Osteoblast (primary cell): Measurements from ENCODE around the gene OR10Z1. TPM values are rescaled to one million over a fixed set of nuclear protein-coding genes. Genes with fewer than 3 reads are reported as not detected.

Experiments used
- DNase-seq: peaks from one replicate; pipeline ENCODE4 v3.0.0; 2011; ENCODE audit warnings: low spot score, mixed read lengths; ENCODE audit not compliant: insufficient read length; ENCODE audit errors: missing footprints
- H2AFZ ChIP-seq: 2 replicates; pipeline ENCODE4 v1.6.0; 2011; ENCODE audit warnings: mild to moderate bottlenecking, low read length
- H3K27ac ChIP-seq: 2 replicates; pipeline ENCODE4 v1.5.1; 2011; ENCODE audit warnings: mild to moderate bottlenecking, low read depth, low read length, moderate library complexity
- H3K27me3 ChIP-seq: 2 replicates; pipeline ENCODE4 v1.6.0; 2012; ENCODE audit warnings: mild to moderate bottlenecking, control low read depth, inconsistent platforms, low read length, moderate library complexity; ENCODE audit not compliant: insufficient read depth
- H3K36me3 ChIP-seq: 2 replicates; pipeline ENCODE4 v1.5.1; 2011; ENCODE audit warnings: mild to moderate bottlenecking, low read length, control low read depth, moderate library complexity; ENCODE audit not compliant: insufficient read depth
- H3K4me1 ChIP-seq: 2 replicates; pipeline ENCODE4 v1.5.1; 2011; ENCODE audit warnings: mild to moderate bottlenecking, low read length, control low read depth, moderate library complexity; ENCODE audit not compliant: insufficient read depth
- H3K4me2 ChIP-seq: 2 replicates; pipeline ENCODE4 v1.6.0; 2011; ENCODE audit warnings: mild to moderate bottlenecking, low read length; ENCODE audit not compliant: insufficient read depth
- H3K4me3 ChIP-seq: fragments of 200-600 bp; sonication (generic); 3 replicates; pipeline ENCODE4 v1.5.1; 2012; ENCODE audit warnings: mild to moderate bottlenecking, low read length, inconsistent platforms; ENCODE audit not compliant: insufficient read depth
- H3K79me2 ChIP-seq: 2 replicates; pipeline ENCODE4 v1.6.0; 2012; ENCODE audit warnings: mild to moderate bottlenecking, low read length, control low read depth, inconsistent platforms; ENCODE audit not compliant: insufficient read depth
- H3K9me3 ChIP-seq: 2 replicates; pipeline ENCODE4 v1.5.1; 2011; ENCODE audit warnings: low read depth, low read length, control low read depth
- H4K20me1 ChIP-seq: 2 replicates; pipeline ENCODE4 v1.6.0; 2012; ENCODE audit warnings: mild to moderate bottlenecking, low read length, control low read depth; ENCODE audit not compliant: insufficient read depth
- total RNA-seq: library from RNA; depleted of rRNA; stranded (reverse); fragments of >200 nt; gene quantifications from 2 replicates; pipeline ENCODE4 v1.2.3, GENCODE V29; 2012
- TF ChIP-seq, protein P1 (sequence below): IDR thresholded peaks from 2 replicates; pipeline ENCODE4 v1.5.1; 2011; ENCODE audit warnings: mild to moderate bottlenecking, low read depth, low read length, moderate library complexity; ENCODE audit errors: extremely low read depth

The OR10Z1 gene
- total RNA-seq, 1 donor = not detected

DNA sequence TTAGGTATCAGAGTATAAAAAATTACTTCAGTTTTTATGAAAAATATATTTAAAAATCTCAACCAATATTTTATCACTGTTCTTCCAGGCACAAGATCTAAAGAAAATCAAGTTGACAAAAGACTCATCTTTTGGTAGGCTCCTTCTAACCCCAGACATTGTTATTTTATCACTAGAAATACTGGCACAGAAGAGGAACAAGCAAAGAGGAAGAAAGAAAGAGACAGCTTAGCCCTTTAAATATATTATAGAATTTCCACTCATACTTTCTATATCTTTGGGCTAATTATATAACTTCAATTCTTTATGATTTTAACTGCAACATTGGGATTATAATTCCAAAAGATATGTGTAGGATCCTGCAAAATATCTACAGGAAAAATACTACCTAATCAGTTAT is 49.0 kb downstream of the OR10Z1 start:
- Histone ChIP-seq H3K4me2 (no peak overlapping the region), H3K4me3 (no peak overlapping the region), H4K20me1 (no peaks in the 10 kb centered on the region), H3K79me2 (no peaks in the 10 kb centered on the region), H3K27ac (no peak overlapping the region), H3K27me3 (no peaks in the 10 kb centered on the region), H2AFZ (no peak overlapping the region), H3K4me1 (no peaks in the 10 kb centered on the region), H3K36me3 (no peaks in the 10 kb centered on the region), H3K9me3 (no peaks in the 10 kb centered on the region)
- TF ChIP-seq, protein P1, sequence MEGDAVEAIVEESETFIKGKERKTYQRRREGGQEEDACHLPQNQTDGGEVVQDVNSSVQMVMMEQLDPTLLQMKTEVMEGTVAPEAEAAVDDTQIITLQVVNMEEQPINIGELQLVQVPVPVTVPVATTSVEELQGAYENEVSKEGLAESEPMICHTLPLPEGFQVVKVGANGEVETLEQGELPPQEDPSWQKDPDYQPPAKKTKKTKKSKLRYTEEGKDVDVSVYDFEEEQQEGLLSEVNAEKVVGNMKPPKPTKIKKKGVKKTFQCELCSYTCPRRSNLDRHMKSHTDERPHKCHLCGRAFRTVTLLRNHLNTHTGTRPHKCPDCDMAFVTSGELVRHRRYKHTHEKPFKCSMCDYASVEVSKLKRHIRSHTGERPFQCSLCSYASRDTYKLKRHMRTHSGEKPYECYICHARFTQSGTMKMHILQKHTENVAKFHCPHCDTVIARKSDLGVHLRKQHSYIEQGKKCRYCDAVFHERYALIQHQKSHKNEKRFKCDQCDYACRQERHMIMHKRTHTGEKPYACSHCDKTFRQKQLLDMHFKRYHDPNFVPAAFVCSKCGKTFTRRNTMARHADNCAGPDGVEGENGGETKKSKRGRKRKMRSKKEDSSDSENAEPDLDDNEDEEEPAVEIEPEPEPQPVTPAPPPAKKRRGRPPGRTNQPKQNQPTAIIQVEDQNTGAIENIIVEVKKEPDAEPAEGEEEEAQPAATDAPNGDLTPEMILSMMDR = no peak
- no peak for DNase-seq

DNA sequence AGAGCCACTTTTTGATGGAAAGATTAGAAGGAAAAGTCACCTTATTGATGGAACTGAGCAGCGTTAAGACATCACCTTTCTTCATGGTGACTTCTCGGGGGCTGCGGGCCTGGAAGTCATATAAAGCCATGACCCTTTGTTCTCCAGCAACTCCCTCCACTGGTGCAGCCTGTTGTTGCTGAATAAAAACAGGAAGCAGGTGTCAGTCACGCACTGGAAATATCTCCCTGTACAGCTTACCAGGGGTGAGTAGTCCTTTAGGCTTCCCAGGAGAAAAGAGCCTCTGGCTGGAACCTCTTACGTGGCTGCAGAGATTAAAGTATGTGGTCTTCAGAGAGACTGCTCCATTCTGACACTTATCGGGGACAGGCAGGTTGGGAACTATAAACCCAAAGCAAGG is 49.5 kb downstream of the OR10Z1 start:
- TF ChIP-seq, protein P1 = no peak

More for the DNA sequence above, 49.5 kb downstream of the OR10Z1 start:
- no peaks in the 10 kb centered on the region for H3K9me3 ChIP-seq
- H4K20me1 ChIP-seq = no peaks in the 10 kb centered on the region
- no peak overlapping the region for H3K4me2 ChIP-seq
- H3K27me3 ChIP-seq = no peaks in the 10 kb centered on the region
- H3K4me1 ChIP-seq = no peaks in the 10 kb centered on the region
- no peak overlapping the region for H3K27ac ChIP-seq
- DNase-seq = no peak
- H2AFZ ChIP-seq = no peak overlapping the region
- H3K36me3 ChIP-seq = no peaks in the 10 kb centered on the region
- H3K4me3 ChIP-seq = no peak overlapping the region
- no peaks in the 10 kb centered on the region for H3K79me2 ChIP-seq

Other genes with a start within 250 kb of the OR10Z1 start
- not detected in 2 replicates for gene OR10T2, start 205.8 kb upstream of the OR10Z1 start, total RNA-seq
- not detected in 2 replicates for gene OR10K2, start 179.0 kb upstream of the OR10Z1 start, total RNA-seq
- not detected in 2 replicates for gene OR10K1, start 143.4 kb upstream of the OR10Z1 start, total RNA-seq
- gene OR10R2, start 133.0 kb upstream of the OR10Z1 start, total RNA-seq = not detected in 2 replicates
- not detected in 2 replicates for gene OR6Y1, start 50.9 kb upstream of the OR10Z1 start, total RNA-seq
- gene OR6P1, start 34.7 kb upstream of the OR10Z1 start, total RNA-seq = not detected in 2 replicates
- gene OR10X1, start 25.4 kb upstream of the OR10Z1 start, total RNA-seq = not detected in 2 replicates
- under 0.01 TPM in 2 replicates for gene SPTA1, start 81.4 kb downstream of the OR10Z1 start, total RNA-seq
- not detected in 2 replicates for gene OR6K2, start 95.4 kb downstream of the OR10Z1 start, total RNA-seq
- not detected in 2 replicates for gene OR6K3, start 115.5 kb downstream of the OR10Z1 start, total RNA-seq
- gene OR6K6, start 149.5 kb downstream of the OR10Z1 start, total RNA-seq = not detected in 2 replicates
- not detected in 2 replicates for gene OR6N1, start 166.9 kb downstream of the OR10Z1 start, total RNA-seq
- not detected in 2 replicates for gene OR6N2, start 175.9 kb downstream of the OR10Z1 start, total RNA-seq
- under 0.01 TPM in 1 of 2 replicates, not detected in the other for gene MNDA, start 226.1 kb downstream of the OR10Z1 start, total RNA-seq